Superior temporal gyrus (tissue), 1 donor: ENCODE measurements around the gene RAP1GAP.
"Not testable (repeated sequence)": the region's sequence is repeated elsewhere in the genome, so short reads cannot be mapped to it uniquely, and the experiment has no call there.

Experiments
- DNase-seq: peaks from one replicate; pipeline ENCODE4 v3.0.0-alpha.2; 2016; ENCODE audit errors: extremely low spot score

Gene RAP1GAP

DNA sequence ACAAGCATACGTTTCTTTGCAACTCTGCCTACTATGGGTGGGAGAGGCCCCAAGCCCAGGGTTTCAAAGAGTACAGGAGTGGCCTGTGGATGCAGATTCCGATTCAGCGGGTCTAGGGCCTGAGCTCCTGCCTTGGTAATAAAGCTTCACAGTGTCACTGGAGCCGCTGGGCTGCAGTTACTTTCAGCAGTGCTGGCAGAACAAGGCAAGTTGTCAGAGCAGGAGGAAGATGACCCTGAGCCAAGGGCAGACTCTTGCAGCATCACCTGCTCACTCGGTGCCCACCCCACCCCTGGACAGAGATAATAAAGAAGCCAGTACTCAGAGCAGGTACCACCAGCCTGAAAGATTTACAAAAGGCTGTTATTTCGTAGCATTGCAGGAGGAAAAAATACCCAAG, 8.0 kb upstream of the RAP1GAP start:
- no peak for DNase-seq

DNA sequence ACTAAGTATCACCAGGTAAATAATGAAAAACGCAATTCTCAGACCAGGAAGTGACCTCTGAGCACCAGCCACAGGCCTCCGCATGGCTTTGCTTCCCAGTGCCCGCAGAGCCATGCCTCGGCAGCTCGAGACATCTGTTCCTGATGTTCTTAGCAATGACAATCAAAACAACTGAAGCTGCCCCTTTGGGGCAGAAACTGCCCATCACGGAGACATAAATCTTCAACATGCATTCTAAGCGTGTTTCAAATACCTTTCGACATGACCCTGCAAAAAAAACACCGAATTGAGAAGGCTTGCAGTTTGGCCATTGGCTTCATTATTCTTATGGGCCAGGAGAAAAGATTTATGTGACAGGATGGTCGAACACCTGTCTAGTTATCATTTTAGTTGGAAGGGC, 5.8 kb upstream of the RAP1GAP start:
- DNase-seq, result no peak

- not testable (repeated sequence) for DNase-seq
Observed at GRCh38 chr1:21673853-21674252, 4.7 kb upstream of the RAP1GAP start.

DNA sequence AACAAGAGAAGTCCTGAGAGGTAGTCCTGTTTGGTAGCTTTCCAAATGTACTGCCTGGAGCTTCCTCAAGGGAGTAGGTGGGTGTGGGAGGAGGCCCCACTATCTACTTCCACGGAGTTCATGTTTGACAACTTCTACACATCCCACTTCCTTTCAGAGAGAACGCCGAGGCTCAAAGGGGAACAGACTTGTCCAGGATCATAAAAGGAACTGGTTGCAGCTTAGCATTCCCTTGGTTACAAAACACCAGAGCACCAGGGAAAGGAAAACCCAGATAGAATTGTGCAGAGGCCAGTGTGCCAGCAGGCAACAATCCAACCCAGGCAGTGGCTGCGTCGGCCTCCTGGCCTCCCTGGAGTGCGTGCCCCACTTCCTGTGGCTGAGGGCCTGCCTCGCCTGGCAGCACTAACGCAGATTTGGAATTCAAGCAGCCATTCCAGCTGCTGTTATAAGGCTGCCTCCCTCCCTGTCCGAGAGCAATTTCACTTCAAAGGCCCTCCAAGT, 4.2 kb upstream of the RAP1GAP start:
- no peak for DNase-seq

DNA sequence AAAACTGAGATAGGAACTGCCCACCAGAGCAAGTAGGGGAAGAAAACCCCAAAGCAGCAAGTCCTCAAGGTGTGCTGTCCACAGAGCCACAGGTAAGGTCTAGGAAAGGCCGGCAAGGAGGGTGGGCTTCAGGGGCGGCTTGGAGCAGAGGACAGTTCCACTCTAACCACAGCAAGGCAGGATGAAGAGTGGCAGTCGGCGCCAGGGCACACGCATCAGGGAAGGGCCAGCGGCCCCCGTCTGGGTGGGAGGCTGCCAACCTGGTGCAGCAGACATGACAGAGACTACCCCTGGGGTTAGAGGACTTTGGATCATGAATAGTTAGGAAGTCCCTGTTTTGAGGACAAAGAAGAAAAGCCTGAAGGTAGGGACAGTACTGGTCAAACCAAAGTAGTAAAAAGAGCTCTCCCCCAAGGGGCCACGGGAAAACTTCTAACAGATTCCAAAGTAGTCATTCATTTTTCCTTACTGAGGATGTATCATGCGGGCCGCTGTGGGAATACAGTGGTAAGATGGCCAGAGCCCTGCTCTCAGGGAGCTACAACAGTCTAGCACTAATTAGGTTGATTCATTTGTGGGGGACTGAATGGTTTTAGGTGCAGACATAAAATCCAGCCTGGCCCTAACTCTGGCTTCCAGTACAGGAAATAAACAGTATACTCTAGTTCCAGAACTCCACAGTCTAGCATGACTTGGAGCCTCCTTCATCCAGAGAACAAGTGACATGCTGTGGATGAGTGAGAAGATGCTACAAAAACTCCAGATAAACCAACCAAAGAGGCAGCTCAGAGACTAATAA, 3.5 kb upstream of the RAP1GAP start:
- DNase-seq, result no peak

- DNase-seq, result no peak
Observed at GRCh38 chr1:21671915-21672314, 2.8 kb upstream of the RAP1GAP start.

- no peak for DNase-seq
Observed at GRCh38 chr1:21670956-21671902, 2.1 kb upstream of the RAP1GAP start.

GRCh38 chr1:21670059-21670881, 1.1 kb upstream of the RAP1GAP start:
- DNase-seq, result no peak

- DNase-seq, result no peak
Observed at GRCh38 chr1:21668951-21669257, 253 bp downstream of the RAP1GAP start.

DNA sequence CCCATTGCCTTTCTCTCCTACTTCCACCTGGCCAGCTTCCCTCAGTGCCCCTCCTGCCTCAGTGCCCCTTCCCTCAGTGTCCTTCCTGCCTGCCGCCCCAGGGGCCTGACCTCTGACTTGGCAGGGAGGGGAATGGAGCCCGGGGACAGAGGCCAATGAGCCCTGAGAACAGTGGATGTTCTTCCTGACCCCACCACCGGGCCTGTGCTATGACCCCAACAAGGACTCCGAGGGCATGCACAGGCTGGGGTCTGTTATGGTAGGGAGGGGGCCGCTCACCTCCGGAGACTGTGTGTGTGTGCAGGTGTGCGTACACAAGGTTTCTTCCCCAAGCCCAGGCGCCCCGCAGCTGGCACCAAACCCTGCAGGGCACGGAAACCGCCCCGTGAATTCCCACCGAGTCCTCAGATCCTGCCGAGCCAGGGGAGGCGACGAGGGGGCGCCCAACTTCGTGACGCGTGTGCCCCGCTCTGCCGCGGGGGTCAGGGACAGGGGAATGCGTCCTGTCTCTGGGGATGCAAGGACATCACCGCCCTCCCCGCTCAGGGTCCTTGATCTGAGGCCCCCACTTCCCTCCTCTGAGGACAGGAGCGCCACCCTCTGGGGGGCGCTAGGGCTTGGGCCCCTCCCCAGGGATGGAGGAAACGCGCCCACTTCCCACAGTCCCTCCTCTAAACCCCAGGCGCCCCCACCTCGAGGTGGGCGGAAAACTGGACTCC, 766 bp downstream of the RAP1GAP start:
- DNase-seq, result no peak

DNA sequence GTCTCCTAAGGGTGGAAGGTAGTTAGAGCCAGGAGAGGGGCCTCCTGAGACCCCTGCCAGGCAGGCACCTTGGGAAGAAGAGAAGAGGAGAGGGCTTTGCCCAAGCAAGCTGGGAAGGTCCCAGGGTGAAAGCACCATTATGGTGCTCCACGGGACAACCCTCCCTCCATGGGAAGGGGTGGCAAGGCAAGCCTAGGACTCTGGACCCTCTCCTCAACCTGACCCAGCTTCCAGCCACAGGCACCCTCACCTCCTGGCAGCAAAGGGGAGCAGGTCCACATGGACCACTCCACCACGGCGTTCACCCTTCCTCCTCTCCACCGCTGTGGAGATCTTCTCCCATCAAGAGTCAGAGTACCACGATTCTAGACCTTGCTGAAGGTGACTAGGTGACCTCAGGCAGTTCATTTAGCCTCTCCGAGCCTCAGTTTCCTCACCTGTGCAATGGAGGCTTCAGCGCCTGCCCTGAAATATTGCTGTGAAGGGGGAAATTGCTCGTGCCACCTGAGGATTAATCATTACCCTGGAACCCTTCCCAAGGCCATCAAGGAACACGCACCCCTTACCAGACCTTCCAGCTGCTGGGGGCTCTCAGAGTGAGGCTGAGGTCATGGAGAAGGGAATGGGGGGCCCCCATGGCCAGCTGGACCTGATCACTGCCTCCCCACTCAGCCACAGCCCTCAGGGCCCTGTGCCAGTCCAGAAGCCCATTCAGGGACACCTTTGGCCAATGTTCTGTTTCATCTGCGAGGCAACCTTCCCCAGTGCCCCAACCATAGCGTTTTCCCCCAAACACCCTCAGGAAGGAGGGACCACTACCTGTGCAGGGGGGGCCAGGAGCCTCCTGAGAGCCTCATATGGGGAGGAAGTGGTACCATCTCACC, 1.6 kb downstream of the RAP1GAP start:
- no peak for DNase-seq

- DNase-seq, result no peak
Observed at GRCh38 chr1:21666576-21667320, 2.4 kb downstream of the RAP1GAP start.

DNA sequence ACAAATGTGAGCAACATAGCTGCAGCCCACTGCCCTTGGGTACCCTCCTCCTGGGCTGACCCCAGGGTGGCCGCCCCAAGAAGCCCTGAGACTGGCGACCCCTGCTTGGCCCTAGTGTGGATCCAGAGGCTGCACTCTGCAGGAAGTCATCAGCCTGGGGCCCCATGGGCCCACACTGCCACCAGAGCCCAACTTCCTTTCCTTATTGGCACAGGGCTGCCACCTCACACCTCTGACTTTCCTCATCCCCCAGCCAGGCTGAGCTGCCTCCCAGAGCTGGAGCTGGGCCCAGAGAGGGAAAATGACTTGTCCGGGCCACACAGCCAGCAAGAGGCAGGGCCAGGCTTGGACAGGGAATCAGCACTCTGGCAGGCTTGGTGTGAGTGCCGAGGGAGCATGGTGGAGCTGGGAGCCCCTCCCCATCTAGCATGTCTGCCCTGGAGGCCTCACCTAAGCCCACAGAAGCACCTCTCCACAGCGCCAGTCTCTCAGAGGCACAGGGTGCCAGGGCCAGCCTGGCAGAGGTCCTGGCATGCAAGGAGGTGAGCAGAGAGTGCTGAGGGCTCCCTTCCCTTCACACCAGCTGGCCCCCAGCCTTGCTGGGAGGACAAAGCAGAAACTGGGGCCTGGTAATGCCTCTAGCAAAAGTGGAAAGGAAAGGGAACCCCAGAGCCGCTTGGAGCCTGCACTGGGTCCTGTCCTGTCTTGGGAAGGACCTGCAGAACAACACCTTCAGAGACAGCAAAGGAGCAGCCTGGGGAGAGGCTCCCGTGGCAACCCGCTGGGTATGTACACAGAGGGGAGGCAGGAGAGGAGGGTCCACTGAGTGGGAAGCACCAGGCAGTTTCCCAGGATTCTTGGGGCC, 3.2 kb downstream of the RAP1GAP start:
- no peak for DNase-seq

DNA sequence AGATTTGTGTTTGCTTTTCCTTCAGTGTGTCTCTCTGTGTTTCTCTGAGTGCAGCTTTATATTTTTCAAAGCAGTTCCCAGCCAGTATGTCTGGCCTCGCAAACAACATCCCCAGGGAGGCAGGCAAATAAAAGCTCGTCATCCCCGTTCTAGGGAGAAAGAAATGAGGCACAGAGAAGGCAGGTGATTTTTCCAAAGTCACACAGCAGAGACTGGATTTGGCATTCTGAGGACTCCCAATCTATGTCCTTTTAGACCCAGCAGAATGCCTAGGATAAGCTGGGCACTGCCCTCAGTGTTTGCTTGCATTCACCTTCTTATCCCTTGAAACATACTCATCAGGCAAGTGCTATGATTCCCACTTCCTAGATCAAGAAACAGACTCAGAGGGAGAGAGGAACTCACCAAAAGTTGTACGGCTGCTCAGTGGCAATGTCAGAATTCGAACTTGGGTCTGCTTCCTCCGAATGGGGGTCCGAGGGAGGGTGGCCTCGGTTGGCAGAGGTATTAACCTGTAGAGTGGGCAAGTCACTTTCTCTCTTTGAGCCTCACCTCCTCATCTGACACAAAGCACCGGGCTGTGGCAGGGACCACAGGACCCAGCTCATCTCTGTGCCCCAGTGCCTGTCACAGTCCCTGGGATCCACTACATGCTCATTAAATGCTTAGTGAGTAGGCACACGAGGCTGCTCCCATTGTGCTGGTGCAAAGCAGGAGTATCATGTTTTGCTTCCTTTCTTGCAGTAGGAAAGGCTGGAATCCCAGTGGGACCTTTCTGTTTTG, 4.2 kb downstream of the RAP1GAP start:
- no peak for DNase-seq

DNA sequence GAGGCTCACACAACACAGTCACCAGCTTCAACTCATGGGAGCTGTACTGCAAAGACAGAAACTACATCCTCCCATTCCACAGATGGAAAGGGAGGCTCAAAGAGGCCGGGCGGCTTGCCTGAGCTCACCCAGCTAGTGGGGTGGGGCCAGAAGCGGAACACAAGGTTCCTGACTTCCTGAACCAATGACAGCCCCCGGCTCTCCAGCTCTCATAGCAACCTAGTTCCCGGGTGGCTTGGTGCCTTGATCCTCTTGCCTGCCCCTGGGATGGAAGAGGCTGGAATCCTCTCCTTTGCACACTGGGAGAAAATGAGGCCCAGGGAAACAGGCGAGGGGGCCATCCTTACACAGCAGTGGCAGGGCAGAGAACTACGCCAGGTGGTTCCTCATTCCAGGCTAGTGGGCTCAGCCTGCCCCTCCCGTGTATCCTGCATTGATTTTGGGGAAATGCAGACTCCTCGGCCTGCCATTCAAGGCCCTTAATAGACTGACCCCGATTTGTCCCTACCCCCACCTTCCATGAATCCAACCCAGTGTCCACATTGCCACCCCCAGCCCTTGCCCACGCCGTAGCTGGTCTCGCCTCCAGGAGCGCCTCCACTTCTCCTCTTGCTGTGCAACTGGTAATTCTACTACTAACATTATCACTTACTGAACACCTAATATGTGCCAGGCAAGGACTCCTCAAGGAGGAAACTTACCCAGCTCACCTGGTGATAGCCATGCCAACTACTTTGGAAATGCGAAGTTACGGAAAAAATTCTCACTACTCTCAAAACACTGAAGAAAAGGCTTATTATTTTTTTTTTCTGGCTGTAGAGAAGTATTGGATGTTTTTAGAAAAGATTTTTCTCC, 5.0 kb downstream of the RAP1GAP start:
- DNase-seq, result no peak

- DNase-seq, result no peak
Observed at GRCh38 chr1:21663248-21663950, 5.8 kb downstream of the RAP1GAP start.
